HEK293T (cell line): ENCODE results near the gene AKAP6.

Experiments
- CTCF ChIA-PET: fragments of 350-600 bp; formaldehyde crosslinking; extraction: SDS; loops from one replicate; lab custom pipeline; 2021; ENCODE audit warnings: antibody characterized with exemption, inconsistent platforms; lab: Yijun Ruan, JAX
- POLR2A ChIA-PET: fragments of 350-600 bp; formaldehyde crosslinking; extraction: SDS; loops from one replicate; lab custom pipeline; 2020; ENCODE audit warnings: antibody characterized with exemption, inconsistent platforms; lab: Yijun Ruan, JAX
- DNase-seq: peaks from one replicate; pipeline ENCODE4 v3.0.0; 2012; ENCODE audit warnings: mixed read lengths; ENCODE audit errors: extremely low spot score
- ARNT ChIP-seq: fragments of 450-650 bp; IDR thresholded peaks from 2 replicates; pipeline ENCODE4 v1.6.1; 2017; ENCODE audit warnings: mild to moderate bottlenecking
- BHLHE40 ChIP-seq: fragments of 450-650 bp; IDR thresholded peaks from 2 replicates; pipeline ENCODE4 v1.6.1; 2016; ENCODE audit warnings: mild to moderate bottlenecking, moderate library complexity, borderline replicate concordance
- CTBP1 ChIP-seq: fragments of 450-650 bp; IDR thresholded peaks from 2 replicates; pipeline ENCODE4 v1.6.1; 2016; ENCODE audit warnings: borderline replicate concordance
- ELF4 ChIP-seq: fragments of 450-650 bp; IDR thresholded peaks from 2 replicates; pipeline ENCODE4 v1.6.1; 2017; ENCODE audit warnings: antibody characterized with exemption
- FOXA1 ChIP-seq: fragments of 450-650 bp; IDR thresholded peaks from 2 replicates; pipeline ENCODE4 v1.6.1; 2016; ENCODE audit warnings: mild to moderate bottlenecking
- FOXK2 ChIP-seq: fragments of 450-650 bp; IDR thresholded peaks from 2 replicates; pipeline ENCODE4 v1.6.1; 2016; ENCODE audit warnings: mild to moderate bottlenecking
- FOXM1 ChIP-seq: fragments of 450-650 bp; IDR thresholded peaks from 2 replicates; pipeline ENCODE4 v1.6.1; 2017; ENCODE audit warnings: mild to moderate bottlenecking, borderline replicate concordance
- HDGF ChIP-seq: fragments of 450-650 bp; IDR thresholded peaks from 2 replicates; pipeline ENCODE4 v1.6.1; 2017; ENCODE audit warnings: antibody characterized with exemption, borderline replicate concordance
- L3MBTL2 ChIP-seq: fragments of 450-650 bp; conservative IDR thresholded peaks from 2 replicates; pipeline ENCODE4 v1.6.1; 2016; ENCODE audit warnings: mild to moderate bottlenecking
- LEF1 ChIP-seq: fragments of 450-650 bp; IDR thresholded peaks from 2 replicates; pipeline ENCODE4 v1.6.1; 2017; ENCODE audit warnings: mild to moderate bottlenecking, borderline replicate concordance
- NFRKB ChIP-seq: fragments of 450-650 bp; IDR thresholded peaks from 2 replicates; pipeline ENCODE4 v1.6.1; 2016; ENCODE audit warnings: mild to moderate bottlenecking, moderate library complexity
- SP1 ChIP-seq: fragments of 450-650 bp; IDR thresholded peaks from 2 replicates; pipeline ENCODE4 v1.6.1; 2017
- SUZ12 ChIP-seq: fragments of 450-650 bp; IDR thresholded peaks from 2 replicates; pipeline ENCODE4 v1.6.1; 2016; ENCODE audit warnings: mild to moderate bottlenecking
- TARDBP ChIP-seq: fragments of 450-650 bp; IDR thresholded peaks from 2 replicates; pipeline ENCODE4 v1.6.1; 2016
- ZNF384 ChIP-seq: fragments of 450-650 bp; IDR thresholded peaks from 2 replicates; pipeline ENCODE4 v1.6.1; 2016
- TF ChIP-seq, protein P1 (sequence below): fragments of 450-650 bp; IDR thresholded peaks from 2 replicates; pipeline ENCODE4 v1.6.1; 2016

AKAP6 gene

DNA sequence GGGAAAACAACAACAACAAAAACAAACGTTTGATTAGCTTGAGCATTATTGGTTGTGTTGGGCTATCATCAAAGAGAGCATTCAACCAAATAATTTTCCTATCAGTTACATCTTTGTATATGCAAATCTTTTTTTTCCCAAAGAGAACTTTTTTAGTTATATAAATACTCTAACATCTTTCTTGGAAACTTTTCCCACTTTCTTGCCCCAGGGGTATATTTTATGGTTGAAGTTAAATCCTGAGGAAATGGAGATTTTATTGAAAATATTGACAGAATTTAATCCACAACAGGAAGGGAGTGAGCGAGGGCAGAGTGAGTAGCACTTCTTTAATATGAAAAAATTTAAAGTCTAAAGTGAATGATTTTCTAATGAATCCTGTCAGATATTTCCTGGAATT, 488.7 kb downstream of the AKAP6 start:
- ChIA-PET POLR2A (no interaction called here), CTCF (no interaction called here)
- no peak for DNase-seq
- TF ChIP-seq CTBP1 (no peak), SP1 (no peak), L3MBTL2 (no peak), NFRKB (no peak), FOXM1 (no peak), LEF1 (no peak), SUZ12 (no peak), ZNF384 (no peak), ARNT (no peak), FOXK2 (no peak)
- TF ChIP-seq, protein P1, sequence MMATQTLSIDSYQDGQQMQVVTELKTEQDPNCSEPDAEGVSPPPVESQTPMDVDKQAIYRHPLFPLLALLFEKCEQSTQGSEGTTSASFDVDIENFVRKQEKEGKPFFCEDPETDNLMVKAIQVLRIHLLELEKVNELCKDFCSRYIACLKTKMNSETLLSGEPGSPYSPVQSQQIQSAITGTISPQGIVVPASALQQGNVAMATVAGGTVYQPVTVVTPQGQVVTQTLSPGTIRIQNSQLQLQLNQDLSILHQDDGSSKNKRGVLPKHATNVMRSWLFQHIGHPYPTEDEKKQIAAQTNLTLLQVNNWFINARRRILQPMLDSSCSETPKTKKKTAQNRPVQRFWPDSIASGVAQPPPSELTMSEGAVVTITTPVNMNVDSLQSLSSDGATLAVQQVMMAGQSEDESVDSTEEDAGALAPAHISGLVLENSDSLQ = no peak

DNA sequence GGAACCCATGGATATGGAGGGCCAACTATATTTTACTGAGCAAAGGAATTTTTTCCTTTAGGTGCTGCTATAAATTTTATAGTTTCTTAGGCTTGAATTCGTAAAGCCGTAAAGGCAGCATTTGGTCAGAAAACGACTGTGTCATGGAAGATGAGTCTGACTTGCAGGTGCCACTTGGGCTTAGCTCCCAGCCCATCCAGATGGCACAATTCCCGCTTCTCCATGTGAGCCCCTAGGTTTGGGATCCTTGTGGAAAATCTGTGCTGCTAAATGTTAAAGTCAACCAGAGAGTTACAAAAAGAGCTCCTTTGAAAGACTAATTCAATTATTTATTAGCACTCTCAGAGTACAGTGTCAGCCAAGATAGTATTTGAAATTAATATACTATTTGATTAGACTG, 489.5 kb downstream of the AKAP6 start:
- POLR2A ChIA-PET = no interaction called here
- TF ChIP-seq TARDBP (no peak), ARNT (no peak), SUZ12 (no peak), FOXK2 (no peak), FOXA1 (no peak), L3MBTL2 (no peak), HDGF (no peak), ZNF384 (no peak), LEF1 (no peak), CTBP1 (no peak), ELF4 (no peak), BHLHE40 (no peak), FOXM1 (no peak), NFRKB (no peak), SP1 (no peak)
- TF ChIP-seq, protein P1 = no peak
- DNase-seq = no peak
- CTCF ChIA-PET = no interaction called here

DNA sequence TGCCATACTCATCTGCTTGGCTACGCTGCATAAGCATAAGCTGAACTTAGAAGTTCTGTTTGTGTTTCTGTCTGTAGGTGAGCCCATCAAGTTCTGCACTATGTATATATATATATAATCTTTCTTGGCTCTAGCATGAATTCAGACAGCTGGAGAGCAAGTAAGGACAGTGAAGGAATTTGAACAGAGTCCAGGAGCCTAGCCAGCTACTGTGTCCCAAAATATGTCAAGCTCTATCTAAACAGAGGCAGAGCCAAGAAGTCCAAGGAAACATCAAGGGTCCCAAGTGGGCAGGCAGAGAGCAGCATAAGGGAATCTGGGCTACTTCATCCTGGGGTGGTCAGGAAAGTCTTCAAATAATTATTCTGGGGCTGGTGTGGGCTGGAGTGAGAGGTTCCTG, 491.1 kb downstream of the AKAP6 start:
- DNase-seq = no peak
- ChIA-PET POLR2A (no interaction called here), CTCF (no interaction called here)
- TF ChIP-seq FOXM1 (no peak), BHLHE40 (no peak), SUZ12 (no peak), CTBP1 (no peak)
- TF ChIP-seq, protein P1 = no peak

DNA sequence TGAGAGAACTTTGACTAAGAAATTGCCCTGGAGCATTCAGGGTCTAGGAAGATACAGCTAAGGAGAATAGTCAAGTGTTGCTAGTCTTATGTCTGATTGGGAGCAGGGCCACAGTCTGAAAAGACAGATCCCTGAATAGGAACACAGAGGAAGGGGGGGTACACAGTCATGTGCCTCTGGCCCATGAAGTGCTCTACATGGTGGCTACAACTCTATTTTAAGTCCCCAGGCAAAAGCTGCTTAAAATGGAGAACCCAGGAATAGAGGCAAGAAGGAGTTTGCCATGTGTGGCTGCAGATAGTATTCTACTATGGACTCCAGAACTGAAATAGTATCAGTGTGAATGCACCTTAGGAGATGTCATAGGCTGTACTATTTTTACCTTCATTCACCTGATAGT, 491.6 kb downstream of the AKAP6 start:
- DNase-seq = no peak
- no peak for TF ChIP-seq SP1
- TF ChIP-seq FOXA1 = no peak
- TF ChIP-seq FOXM1 = no peak
- no peak for TF ChIP-seq FOXK2
- no peak for TF ChIP-seq BHLHE40
- TF ChIP-seq L3MBTL2 = no peak
- TF ChIP-seq SUZ12 = no peak
- TF ChIP-seq LEF1 = no peak
- TF ChIP-seq ZNF384 = no peak
- TF ChIP-seq, protein P1 = no peak
- TF ChIP-seq ELF4 = no peak
- no peak for TF ChIP-seq HDGF
- TF ChIP-seq CTBP1 = no peak
- TF ChIP-seq TARDBP = no peak
- TF ChIP-seq ARNT = no peak
- no peak for TF ChIP-seq NFRKB
- ChIA-PET CTCF (no interaction called here), POLR2A (no interaction called here)

DNA sequence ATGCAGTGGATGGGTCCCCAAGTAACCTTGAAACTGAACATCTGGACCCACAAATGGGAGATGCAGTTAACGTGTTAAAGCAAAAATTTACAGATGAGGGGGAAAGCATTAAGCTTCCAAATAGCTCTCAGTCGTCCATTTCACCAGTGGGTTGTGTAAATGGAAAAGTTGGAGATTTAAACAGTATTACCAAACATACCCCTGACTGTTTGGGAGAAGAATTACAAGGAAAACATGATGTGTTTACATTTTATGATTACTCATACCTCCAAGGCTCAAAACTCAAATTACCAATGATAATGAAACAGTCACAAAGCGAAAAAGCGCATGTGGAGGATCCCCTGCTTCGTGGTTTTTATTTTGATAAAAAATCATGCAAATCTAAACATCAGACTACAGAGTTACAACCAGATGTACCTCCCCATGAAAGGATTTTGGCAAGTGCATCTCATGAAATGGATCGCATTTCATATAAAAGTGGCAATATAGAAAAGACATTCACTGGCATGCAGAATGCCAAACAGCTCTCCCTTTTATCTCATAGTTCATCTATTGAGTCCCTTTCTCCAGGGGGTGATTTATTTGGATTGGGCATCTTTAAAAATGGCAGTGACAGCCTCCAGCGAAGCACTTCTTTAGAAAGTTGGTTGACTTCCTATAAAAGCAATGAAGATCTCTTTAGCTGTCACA, 493.0 kb downstream of the AKAP6 start:
- ChIA-PET CTCF (no interaction called here), POLR2A (no interaction called here)
- no peak for DNase-seq
- TF ChIP-seq LEF1 = no peak
- TF ChIP-seq ELF4 = no peak
- no peak for TF ChIP-seq BHLHE40
- TF ChIP-seq ZNF384 = no peak
- TF ChIP-seq ARNT = no peak
- TF ChIP-seq HDGF = no peak

DNA sequence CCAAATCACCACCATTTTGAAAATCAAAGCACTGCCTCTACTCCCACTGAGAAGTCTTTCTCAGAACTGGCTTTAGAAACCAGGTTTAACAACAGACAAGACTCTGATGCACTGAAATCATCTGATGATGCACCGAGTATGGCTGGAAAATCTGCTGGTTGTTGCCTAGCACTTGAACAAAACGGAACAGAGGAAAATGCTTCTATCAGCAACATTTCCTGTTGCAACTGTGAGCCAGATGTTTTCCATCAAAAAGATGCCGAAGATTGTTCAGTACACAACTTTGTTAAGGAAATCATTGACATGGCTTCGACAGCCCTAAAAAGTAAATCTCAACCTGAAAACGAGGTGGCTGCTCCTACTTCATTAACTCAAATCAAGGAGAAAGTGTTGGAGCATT, 494.6 kb downstream of the AKAP6 start:
- POLR2A ChIA-PET = no interaction called here
- no peak for DNase-seq
- TF ChIP-seq ZNF384 = no peak
- TF ChIP-seq HDGF = no peak
- no peak for TF ChIP-seq LEF1
- TF ChIP-seq L3MBTL2 = no peak
- no peak for TF ChIP-seq NFRKB
- TF ChIP-seq FOXK2 = no peak
- no peak for TF ChIP-seq FOXM1
- TF ChIP-seq FOXA1 = no peak
- no peak for TF ChIP-seq CTBP1
- no peak for TF ChIP-seq SP1
- TF ChIP-seq TARDBP = no peak
- no peak for TF ChIP-seq ELF4
- TF ChIP-seq, protein P1 = no peak
- TF ChIP-seq SUZ12 = no peak
- no peak for TF ChIP-seq ARNT
- TF ChIP-seq BHLHE40 = no peak
- CTCF ChIA-PET = no interaction called here
